Activated naive CD8-positive, alpha-beta T cell treated with anti-CD3 and anti-CD28 coated beads, Interleukin-2, amount 50 U/mL, for 16 hours (primary cell): ENCODE measurements around the gene SPDYE5.
"Not testable (repeated sequence)": the region's sequence is repeated elsewhere in the genome, so short reads cannot be mapped to it uniquely, and the experiment has no call there.

Source experiments
- DNase-seq: peaks from one replicate; pipeline ENCODE4 v3.0.0-alpha.2; 2020; ENCODE audit warnings: low read depth, low spot score

The SPDYE5 gene

GRCh38 chr7:75492020-75492419, at the start of gene SPDYE5:
SPDYE5 (plus strand) TSS chr7:75492320; CDS start chr7:75494048, 1,728 bp downstream.
- DNase-seq: not testable (repeated sequence)

GRCh38 chr7:75442465-75443111, 49.5 kb upstream of the SPDYE5 start:
- not testable (repeated sequence) for DNase-seq

- not testable (repeated sequence) for DNase-seq
Measured at GRCh38 chr7:75449946-75450345, 42.2 kb upstream of the SPDYE5 start.

- not testable (repeated sequence) for DNase-seq
Measured at GRCh38 chr7:75452494-75452955, 39.6 kb upstream of the SPDYE5 start.

GRCh38 chr7:75456403-75456802, 35.7 kb upstream of the SPDYE5 start:
- DNase-seq: not testable (repeated sequence)

- not testable (repeated sequence) for DNase-seq
Measured at GRCh38 chr7:75458034-75458433, 34.1 kb upstream of the SPDYE5 start.

- not testable (repeated sequence) for DNase-seq
Measured at GRCh38 chr7:75460541-75460940, 31.6 kb upstream of the SPDYE5 start.

GRCh38 chr7:75470166-75470565, 22.0 kb upstream of the SPDYE5 start:
- DNase-seq: not testable (repeated sequence)

GRCh38 chr7:75477457-75477856, 14.7 kb upstream of the SPDYE5 start:
- not testable (repeated sequence) for DNase-seq

- not testable (repeated sequence) for DNase-seq
Measured at GRCh38 chr7:75480313-75480712, 11.8 kb upstream of the SPDYE5 start.

GRCh38 chr7:75485355-75485978, 6.7 kb upstream of the SPDYE5 start:
- DNase-seq: not testable (repeated sequence)

- DNase-seq: peak; percentile 73
Measured at GRCh38 chr7:75485979-75486643, 6.0 kb upstream of the SPDYE5 start, which contains the start of gene POM121C. POM121C (minus strand) TSS chr7:75486299; CDS start chr7:75441496, 44,803 bp downstream.

GRCh38 chr7:75509033-75509432, 16.9 kb downstream of the SPDYE5 start:
- DNase-seq: not testable (repeated sequence)

- not testable (repeated sequence) for DNase-seq
Measured at GRCh38 chr7:75518842-75519241, 26.7 kb downstream of the SPDYE5 start.

- not testable (repeated sequence) for DNase-seq
Measured at GRCh38 chr7:75521727-75522126, 29.6 kb downstream of the SPDYE5 start.

- not testable (repeated sequence) for DNase-seq
Measured at GRCh38 chr7:75527224-75527722, 35.2 kb downstream of the SPDYE5 start.

- no peak for DNase-seq
Measured at GRCh38 chr7:75531359-75531821, 39.3 kb downstream of the SPDYE5 start.

- DNase-seq: no peak
Measured at GRCh38 chr7:75532639-75533038, 40.5 kb downstream of the SPDYE5 start.

- no peak for DNase-seq
Measured at GRCh38 chr7:75533926-75534325, 41.8 kb downstream of the SPDYE5 start.

GRCh38 chr7:75534727-75535307, 42.7 kb downstream of the SPDYE5 start:
- DNase-seq: no peak

- no peak for DNase-seq
Measured at GRCh38 chr7:75536491-75536890, 44.4 kb downstream of the SPDYE5 start.
